Measurements from ENCODE around the gene SLC25A34. TPM values are rescaled to one million over a fixed set of nuclear protein-coding genes. Genes with fewer than 3 reads are reported as not detected.

The SLC25A34 gene
- polyA plus RNA-seq, 1 experiment = 0.46 TPM

DNA sequence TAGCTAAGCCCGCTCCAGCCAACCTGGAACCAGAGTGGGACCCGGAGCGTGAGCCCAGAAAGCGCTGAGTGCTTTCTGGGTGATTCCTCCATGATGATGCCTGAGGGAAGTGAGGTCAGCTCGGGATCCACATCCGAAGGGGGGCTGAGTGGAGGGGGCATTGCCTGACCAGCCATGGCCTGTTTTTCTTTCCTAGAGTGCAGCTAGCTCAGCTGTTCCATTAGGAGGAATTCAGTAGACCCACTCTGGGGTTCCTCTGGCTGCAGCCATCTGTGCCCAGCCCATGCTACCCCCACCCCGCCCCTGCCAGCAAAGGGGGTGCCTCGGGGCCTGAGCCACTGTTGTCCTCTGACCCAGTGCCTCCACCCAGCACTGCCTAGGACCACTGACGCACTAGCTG, 9.6 kb upstream of the SLC25A34 start:
- no peak overlapping the region for H3K27ac ChIP-seq (ENCODE audit: low read depth, low read length)
- H3K9me3 ChIP-seq (ENCODE audit: control insufficient read depth, insufficient read depth, low read length) = no peaks in the 10 kb centered on the region; the same call in 1 of the 2 replicates
- no peak for TF ChIP-seq CTCF (IDR thresholded peaks at IDR 0.05; ENCODE audit: low read depth, low read length)
- ChIA-PET CTCF (no interaction called here), POLR2A (no interaction called here)
- no peaks in the 10 kb centered on the region for H3K27me3 ChIP-seq (ENCODE audit: control insufficient read depth, insufficient read depth, low read length)
- no peak for DNase-seq (ENCODE audit: low read depth, low spot score)
- no peak overlapping the region for H3K4me3 ChIP-seq (ENCODE audit: low read depth, low read length)

DNA sequence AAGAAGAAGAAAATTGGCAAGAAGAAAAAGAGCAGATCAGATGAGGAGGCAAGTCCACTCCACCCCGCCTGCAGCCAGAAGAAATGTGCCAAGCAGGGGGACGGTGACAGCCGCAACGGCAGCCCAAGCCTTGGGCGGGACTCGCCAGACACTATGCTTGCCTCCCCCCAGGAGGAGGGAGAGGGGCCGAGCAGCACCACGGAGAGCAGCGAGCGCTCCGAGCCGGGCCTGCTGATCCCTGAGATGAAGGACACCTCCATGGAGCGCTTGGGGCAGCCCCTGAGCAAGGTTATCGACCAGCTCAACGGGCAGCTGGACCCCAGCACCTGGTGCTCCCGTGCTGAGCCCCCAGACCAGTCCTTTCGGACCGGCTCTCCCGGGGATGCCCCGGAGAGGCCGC, 9.0 kb upstream of the SLC25A34 start:
- no peak overlapping the region for H3K4me3 ChIP-seq (ENCODE audit: low read depth, low read length)
- ChIA-PET CTCF (no interaction called here), POLR2A (no interaction called here)
- no peaks in the 10 kb centered on the region for H3K27me3 ChIP-seq (ENCODE audit: control insufficient read depth, insufficient read depth, low read length)
- H3K27ac ChIP-seq (ENCODE audit: low read depth, low read length) = no peak overlapping the region
- no peak for TF ChIP-seq CTCF (IDR thresholded peaks at IDR 0.05; ENCODE audit: low read depth, low read length)
- no peaks in the 10 kb centered on the region; the same call in 1 of the 2 replicates for H3K9me3 ChIP-seq (ENCODE audit: control insufficient read depth, insufficient read depth, low read length)
- DNase-seq (ENCODE audit: low read depth, low spot score) = no peak

DNA sequence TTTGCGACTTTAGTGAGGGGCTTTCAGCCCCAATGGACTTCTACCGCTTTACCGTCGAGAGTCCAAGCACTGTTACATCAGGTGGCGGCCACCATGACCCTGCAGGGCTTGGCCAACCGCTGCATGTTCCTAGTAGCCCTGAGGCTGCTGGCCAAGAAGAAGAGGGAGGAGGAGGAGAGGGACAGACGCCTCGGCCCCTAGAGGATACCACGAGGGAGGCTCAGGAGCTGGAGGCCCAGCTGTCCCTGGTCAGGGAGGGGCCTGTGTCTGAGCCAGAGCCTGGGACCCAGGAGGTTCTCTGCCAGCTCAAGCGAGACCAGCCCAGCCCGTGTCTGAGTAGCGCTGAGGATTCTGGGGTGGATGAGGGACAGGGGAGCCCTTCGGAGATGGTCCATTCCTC, 8.6 kb upstream of the SLC25A34 start:
- H3K27me3 ChIP-seq (ENCODE audit: control insufficient read depth, insufficient read depth, low read length) = no peaks in the 10 kb centered on the region
- no peak for TF ChIP-seq CTCF (IDR thresholded peaks at IDR 0.05; ENCODE audit: low read depth, low read length)
- no peaks in the 10 kb centered on the region; the same call in 1 of the 2 replicates for H3K9me3 ChIP-seq (ENCODE audit: control insufficient read depth, insufficient read depth, low read length)
- H3K4me3 ChIP-seq (ENCODE audit: low read depth, low read length) = no peak overlapping the region
- no peak for DNase-seq (ENCODE audit: low read depth, low spot score)
- H3K27ac ChIP-seq (ENCODE audit: low read depth, low read length) = no peak overlapping the region
- CTCF ChIA-PET = no interaction called here
- POLR2A ChIA-PET = no interaction called here

GRCh38 chr1:15727866-15728534, 8.1 kb upstream of the SLC25A34 start:
- Histone ChIP-seq H3K9me3 (ENCODE audit: control insufficient read depth, insufficient read depth, low read length) (no peaks in the 10 kb centered on the region; the same call in 1 of the 2 replicates), H3K27ac (ENCODE audit: low read depth, low read length) (no peak overlapping the region), H3K27me3 (ENCODE audit: control insufficient read depth, insufficient read depth, low read length) (no peaks in the 10 kb centered on the region), H3K4me3 (ENCODE audit: low read depth, low read length) (no peak overlapping the region)
- DNase-seq (ENCODE audit: low read depth, low spot score) = no peak
- ChIA-PET CTCF (no interaction called here), POLR2A (no interaction called here)
- TF ChIP-seq CTCF (IDR thresholded peaks at IDR 0.05; ENCODE audit: low read depth, low read length) = no peak

- ChIA-PET POLR2A (no interaction called here), CTCF (no interaction called here)
- H3K9me3 ChIP-seq (ENCODE audit: control insufficient read depth, insufficient read depth, low read length) = no peaks in the 10 kb centered on the region; the same call in 1 of the 2 replicates
- no peaks in the 10 kb centered on the region for H3K27me3 ChIP-seq (ENCODE audit: control insufficient read depth, insufficient read depth, low read length)
- H3K27ac ChIP-seq (ENCODE audit: low read depth, low read length) = no peak overlapping the region
- TF ChIP-seq CTCF (IDR thresholded peaks at IDR 0.05; ENCODE audit: low read depth, low read length) = no peak
- H3K4me3 ChIP-seq (ENCODE audit: low read depth, low read length) = no peak overlapping the region
- DNase-seq (ENCODE audit: low read depth, low spot score) = no peak
Measured at GRCh38 chr1:15728937-15729657, 7.0 kb upstream of the SLC25A34 start.

Measured in AG04450 (cell line).